CD4-positive, alpha-beta T cell treated with Interleukin-17A for 4 hours (primary cell): ENCODE measurements around the gene SGIP1.
A peak's percentile ranks its signal among the peaks of the same experiment; 100 is the strongest.

Source experiments
- DNase-seq: peaks from one replicate; pipeline ENCODE4 v3.0.0-alpha.2; 2020; ENCODE audit warnings: mixed read lengths

The SGIP1 gene

DNA sequence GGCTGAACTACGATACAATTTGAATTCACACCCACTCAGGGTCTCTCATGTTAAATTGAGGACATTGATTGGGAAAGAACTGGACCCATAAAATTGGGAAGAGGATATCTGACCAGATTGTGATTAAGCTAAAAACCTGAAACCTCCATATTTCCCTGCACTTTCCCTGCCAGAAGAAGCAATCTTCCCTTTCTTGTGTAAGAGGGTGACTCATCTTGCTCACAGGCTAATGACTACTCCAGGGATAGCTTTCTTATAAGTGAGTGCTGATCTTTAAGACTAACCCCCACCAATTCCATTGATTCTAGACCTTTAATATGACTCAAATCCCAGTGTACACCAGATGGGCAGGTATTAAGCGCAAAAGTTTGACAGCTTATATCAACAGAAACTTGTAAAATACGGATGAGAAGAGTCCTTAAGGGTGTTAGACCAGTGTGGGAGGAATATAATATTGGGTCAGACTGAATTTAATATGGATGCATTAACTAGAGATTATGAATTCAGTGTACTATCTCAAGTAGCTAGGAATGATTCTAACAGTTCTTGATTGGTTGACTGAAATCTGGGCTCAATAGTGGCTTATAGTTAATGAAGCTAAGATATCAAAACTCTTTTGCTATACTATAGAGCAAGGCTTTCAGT, 12.1 kb upstream of the SGIP1 start:
- DNase-seq: no peak

DNA sequence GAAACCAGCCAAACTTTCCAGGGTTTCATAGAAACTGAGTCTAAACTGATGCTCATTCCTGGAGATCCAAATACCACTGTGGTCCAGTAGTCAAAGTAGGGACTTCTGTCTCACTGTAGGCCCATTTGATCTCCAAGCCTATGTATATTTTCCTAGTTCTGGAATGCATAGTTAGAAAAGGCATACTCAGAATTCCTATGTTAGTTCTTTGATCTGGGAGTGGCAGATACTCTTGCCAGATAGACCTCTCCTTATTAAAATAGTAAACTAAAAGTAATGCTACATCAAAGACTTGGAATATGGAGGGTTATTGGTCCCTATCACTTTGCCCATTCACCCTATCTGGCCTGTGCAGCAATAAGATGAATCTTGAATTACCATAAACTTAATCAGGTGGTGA, 10.4 kb upstream of the SGIP1 start:
- no peak for DNase-seq

DNA sequence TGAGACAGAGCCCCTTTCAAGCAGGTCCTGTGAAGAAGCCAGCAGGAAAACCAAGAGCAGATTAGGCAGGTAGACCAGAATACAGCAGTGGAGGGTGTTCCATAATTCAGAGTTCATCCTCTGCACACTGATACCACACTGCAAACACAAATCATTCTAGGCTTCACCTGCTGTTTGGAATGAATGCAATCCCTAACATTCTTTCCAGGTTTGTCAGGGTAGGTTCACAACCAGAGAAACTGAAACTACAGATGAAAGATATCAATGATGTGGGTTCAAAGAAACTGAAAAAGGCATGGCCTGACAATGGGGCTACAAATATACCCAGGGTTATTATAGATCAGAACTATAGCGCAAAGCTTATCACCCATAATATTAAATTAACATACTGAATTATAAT, 8.9 kb upstream of the SGIP1 start:
- DNase-seq: no peak

DNA sequence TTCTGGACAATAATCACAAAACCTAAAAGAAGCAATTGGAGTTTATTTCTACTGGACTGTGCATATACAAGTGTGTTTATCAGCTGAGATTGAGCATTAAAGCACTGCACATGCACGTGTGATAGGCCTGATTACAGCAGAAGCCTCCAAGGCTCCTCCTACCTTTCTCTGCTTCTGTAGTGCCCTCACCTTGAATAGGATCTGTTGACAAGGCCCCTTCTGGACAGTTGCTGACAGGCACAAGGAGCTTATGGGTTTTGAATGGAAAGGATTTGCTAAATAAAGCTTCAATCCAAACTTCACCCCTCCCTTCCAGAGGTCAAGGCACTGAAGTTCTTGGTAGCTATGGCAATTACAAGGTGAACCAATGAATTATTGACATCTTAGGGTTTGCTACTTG, 7.9 kb upstream of the SGIP1 start:
- no peak for DNase-seq

DNA sequence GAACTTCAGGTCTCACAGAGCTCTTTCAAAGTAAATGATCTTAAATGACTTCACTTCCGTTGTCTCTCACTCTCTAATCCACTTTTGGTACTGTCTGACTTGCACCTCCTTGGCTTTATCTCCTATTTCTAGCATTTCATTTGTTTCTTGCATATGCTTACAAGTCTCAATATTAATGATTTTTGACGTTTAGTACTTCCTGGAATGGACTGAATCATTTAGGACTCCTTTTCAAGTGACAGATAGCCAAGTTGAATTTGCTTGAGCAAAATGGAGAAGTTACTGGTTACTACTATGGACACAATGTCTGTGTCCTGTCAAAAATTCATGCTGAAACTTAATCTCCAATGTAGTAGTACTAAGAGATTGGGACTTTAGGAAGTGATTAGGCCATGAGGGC, 7.0 kb upstream of the SGIP1 start:
- DNase-seq: no peak

DNA sequence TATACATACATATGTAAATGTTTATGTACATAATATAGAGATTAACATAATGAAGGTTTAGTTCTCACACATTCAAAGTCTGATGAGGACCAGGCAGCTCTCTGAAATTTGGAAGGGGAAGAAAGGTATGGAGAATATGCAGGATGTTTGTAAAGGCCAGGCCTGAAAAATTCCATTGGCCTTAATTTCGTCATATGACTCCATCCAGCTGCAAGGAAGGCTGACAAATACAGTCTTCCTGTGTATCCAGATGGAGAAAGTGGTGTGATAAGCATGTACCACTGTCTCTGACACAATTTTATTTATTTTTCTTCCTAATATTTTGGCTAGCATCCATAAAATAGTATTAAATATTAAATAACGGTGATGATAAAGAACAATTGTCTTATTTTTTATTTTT, 6.3 kb upstream of the SGIP1 start:
- no peak for DNase-seq

DNA sequence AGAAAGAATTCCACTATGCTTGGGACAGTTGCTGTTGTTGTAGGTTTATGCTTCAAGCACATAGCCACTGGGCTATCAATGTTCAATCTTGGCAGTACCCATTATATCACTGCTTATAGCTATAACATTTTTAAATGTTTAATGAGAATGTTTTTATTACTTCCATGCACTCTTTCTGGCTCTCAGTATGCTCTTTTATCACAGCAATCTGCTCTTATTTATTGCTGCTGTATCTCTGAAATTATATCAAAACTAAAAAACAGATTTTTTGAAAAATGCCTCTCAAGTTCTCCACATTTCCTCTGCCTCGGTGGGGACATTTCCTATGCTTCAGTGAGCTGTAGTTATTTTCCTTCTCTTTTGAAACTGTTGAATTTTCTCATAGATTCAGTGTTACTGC, 5.4 kb upstream of the SGIP1 start:
- no peak for DNase-seq

DNA sequence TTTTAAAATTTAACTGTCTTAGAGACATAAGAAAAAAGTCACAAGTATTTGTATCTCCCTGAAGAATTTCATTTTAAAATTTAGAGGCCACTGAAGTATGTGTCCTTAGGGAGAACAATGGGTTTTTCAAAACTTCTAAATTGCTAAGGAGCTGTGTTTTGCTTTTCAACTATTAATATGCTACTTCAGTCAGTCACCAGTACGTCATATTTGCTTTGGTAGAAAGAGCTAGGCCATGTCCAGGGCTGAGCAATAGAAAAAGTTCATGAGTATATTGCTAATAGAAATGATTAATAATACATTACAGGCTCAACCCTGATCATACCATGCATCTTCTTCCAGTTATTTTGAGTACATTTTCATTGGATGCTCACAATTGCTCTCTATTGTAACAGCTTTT, 1.7 kb upstream of the SGIP1 start:
- no peak for DNase-seq

DNA sequence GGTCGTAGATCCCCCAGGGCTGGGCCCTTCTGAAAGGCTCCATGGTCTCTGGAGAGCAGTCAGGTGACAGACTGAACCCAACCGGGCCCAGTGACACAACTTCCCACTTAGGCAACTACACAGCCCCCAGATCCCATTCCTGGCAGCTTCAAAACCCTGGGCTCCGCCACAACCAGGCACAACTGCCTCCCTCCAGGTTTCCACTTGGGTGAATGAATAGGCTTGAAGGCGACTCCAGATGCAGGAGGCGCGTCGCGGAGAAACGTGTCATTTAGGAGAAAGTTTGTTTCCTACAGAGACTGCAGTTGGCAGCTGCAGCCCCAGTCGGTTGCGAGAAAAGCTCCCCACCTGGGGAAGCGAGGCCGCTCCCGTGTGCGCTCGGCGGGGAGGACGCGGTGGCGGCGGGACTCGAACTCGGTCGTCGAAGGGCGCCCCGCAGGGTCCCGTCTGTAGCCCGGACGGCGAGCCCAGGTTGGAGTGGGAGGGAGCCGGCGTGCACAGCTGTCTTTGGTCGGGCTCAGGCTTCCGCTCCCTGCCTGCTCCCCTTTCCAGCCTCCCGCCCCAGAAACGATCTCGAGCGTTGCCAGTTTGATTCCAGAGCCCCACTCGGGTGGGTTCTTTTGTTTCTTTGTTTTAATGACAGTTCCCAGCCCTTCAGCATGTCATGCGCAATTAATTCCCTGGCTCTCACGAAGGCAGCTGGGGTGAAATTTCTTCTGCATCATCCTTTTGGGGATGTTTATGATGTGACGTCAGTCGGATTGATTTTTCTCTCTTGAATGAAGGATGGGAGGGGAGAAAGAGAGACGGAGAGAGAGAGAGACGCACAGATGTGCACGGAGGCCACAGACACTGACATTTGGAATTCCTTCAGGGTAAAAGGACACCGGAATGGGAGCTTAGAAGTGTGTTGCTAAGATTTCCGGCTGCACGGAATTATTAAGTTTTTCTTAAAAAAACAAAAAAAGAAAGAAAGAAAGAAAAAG, 862 bp upstream of the SGIP1 start:
- peak; percentile 6 for DNase-seq

DNA sequence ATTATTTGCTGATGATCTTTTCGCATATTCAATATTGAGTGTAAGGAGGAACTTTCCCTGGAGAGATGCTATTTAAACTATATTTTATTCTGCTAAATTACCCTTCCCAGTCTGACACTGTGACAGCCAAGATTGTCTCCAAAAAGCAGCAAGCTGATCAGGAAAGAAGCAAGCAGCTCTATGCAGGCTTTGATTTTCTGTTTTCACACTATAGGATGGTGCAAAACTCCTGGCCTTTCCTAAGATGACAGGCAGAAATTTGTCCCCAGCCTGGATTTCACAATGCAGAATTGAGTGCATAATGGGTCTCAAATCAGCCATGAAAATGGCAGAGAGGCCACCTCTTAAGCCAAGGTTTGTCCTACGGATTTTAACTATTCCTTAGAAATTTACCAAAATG, 1.1 kb downstream of the SGIP1 start:
- DNase-seq: no peak

DNA sequence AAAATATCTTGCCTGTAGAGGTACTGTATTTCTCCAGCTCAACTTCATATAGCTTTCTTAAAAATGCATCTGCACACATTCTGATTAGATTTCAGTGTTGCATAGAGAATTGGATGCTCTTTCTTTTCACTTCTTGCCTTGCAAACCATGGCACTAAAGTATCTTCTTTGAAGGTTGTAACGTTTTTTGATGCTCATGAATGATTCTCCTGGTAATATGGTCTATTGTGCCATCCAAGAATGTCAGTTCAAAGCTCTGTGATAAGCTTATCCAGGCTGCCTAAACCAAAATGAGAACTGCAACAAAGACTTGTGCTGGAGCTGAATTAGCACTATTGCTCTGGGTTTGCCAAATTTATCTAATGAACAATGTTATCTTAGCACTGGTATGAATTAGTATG, 1.9 kb downstream of the SGIP1 start:
- no peak for DNase-seq

DNA sequence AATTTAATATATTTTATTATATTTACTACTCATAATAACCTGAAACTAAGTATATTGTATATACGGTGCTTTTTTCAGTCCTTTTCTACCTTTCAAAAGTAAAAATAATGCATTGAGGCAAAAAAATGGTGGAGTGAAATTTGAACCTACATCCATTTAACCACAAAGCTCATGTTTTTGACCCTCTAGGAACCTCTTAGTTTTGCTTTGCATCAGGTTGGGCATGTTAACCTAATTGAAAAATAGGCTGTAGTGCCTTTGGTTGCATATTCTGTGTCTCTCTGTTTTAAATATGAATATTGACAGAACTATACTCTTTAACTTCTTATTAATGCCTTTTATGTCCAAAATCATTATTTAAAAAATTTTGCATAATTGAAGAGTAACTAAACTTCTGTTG, 3.8 kb downstream of the SGIP1 start:
- DNase-seq: no peak

DNA sequence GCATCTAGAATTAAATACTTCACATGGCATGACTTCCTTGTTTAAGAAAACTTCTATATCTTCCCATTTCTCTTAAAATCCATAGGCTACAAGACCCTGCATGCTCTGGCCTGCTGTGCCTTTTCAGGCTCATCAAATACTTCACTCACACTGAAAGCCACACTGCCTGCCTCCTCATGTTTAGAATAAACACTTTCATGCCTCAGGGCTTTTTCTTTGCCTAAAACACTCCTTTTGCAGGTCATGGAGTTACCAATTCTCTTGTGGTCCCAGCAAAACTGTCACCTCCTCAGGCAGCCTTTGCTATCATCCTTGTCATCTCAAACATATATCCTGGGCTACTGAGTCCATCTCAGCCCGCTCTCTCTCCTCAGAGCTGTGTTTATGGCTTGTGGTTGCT, 5.5 kb downstream of the SGIP1 start:
- DNase-seq: no peak

DNA sequence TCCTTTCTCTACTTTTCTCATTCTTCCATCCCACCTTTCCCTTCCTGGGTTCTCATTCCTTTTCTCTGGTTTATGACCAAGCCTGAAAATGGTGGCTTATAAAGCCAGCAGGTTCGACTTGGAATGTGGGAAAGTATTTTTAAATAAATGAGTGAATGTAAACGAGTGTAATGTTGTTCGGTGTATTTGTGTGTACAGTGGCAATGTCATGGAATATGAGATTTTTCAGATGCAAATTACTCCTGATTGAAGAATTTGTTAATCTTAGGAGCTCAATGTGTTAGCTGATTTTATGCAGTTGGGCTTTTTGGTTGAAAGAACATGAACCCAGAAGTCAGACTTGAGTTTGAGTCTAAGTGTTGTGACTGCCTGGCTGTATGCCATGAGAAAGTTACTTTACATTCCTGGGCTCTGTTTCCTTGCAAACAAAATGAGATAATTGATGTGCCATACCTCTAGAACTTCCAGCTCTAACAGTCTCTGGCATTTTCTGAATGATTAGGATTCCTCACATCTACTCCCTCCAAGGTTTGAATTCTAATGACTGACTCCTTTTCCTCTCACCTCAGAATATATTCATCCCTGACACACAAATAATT, 6.6 kb downstream of the SGIP1 start:
- no peak for DNase-seq

DNA sequence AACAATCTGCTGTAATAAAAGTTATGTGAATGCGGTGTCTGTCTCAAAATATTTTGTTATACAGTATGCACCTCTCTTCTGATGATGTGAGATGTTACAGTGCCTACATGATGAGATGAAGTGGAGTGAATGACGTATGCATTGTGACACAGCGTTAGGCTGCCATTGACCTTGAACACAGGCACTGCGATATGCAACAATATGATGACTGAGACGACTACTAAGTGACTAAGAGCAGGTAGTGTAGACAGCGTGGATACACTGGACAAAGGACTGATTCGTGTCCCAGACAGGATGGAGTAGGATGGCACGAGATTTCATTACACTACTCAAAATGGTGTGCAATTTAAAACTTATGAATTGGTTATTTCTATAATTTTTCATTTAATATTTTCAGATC, 8.4 kb downstream of the SGIP1 start:
- DNase-seq: no peak

DNA sequence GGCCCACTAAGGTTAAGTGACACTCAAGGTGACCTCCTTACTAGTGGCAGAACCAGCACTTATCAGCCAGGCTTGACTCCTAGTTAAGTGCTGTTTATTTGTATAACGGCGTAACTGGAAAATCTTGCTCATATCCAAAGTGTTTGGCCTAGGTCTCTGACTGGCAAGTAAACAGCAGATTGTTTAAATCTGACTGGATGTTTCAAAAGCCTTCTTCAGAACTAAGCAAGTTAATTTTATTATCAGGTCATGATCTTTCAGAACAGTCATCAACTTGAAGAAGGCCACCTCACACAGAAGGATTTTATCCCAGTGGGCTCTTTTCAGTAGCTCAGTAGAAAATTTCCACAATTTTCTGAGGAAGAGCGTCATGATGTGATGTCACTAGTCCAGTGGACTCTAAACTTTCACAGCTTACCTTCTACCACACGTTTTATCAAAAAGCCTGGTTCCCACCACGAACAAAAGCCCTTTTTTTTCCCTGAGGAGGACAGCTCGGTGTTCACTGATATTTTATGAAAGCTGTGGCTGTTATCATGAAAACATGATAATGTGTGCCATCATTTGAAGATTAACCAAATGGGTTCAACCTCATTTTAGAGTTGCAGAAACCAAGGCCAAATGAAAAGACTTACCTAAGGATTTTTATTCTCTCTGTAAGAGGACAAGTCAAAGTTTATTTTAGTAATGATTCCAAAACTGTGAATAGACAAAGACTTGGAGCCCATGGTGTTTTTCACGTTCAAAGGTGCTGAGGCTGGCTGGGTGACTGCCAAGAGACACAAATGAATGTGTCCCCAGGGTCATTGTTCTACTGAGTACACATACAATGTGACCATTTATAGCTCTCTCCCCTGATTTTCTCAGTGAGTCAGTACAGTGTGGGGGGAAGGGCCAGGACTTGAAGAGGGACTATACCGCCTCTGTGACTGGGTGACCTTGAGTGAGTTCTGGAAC, 9.1 kb downstream of the SGIP1 start:
- no peak for DNase-seq

DNA sequence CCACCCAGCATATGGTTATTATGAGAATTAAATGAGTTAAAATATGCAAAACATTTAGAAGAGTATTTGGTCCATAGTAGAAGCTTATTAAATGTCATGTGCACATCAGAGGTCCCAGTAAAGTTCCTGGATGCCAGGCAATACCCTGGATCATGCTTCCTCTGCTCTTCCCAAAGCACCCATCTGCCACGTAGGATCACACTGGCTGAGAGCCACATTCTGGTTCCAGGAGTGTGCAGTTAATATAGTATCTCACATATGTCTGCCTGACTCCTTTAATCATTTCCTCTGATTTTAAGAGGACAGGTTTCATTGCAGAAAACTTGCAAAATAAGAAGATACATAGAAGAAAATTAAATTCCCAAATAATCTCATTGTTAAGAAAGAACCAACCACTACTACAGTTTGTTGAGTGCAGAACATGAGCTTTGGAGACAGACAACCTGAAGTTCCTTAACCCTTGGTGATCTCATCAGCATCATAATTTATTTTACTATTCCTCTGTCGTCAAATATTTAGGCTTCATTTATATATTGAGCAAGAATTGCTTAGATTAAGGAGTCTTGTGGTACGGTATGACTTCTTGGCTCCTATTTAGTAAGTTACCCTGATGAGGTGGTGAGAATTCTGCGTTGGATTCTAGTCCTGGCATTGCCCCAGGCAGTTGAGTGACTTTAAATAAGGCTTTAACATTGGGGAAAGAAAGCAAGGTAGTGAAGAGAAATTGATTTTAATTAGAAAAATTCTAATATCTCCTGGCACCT, 12.3 kb downstream of the SGIP1 start:
- DNase-seq: no peak

DNA sequence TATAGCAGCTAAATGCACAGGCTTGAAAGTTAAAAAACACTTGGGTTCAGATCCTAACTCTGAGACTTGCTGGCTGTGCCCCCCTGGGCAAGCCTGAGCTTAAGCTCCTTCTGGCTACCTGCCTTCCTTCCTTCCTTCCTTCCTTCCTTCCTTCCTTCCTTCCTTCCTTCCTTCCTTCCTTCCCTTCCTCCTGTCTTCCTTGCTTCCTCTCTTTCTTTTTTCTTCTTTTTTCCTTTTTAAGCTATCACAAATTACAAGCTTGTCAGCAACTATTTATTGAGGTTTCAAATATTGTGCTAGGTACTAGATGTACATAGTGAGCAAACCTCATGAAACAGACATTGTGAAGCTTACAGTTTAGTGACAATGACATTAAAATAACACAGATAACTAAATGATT, 15.1 kb downstream of the SGIP1 start:
- no peak for DNase-seq

DNA sequence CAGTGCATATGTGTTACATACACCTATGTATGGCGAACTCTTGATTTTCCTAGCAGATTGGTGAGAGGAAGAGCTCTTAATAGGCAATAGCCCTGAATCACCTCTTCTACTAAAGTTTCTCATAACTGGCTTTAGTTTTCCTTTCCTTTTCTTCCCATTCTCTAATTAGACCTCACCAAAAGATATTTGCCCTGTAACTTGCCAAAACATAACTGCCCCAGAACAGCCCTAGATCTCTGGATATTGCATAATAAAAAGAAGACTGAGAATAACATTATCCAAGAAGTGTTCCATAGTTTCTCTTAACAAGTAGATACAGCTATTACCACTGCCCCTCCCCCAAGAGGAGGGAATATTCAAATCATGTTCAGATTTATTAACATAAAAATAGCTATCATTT, 16.3 kb downstream of the SGIP1 start:
- DNase-seq: no peak

DNA sequence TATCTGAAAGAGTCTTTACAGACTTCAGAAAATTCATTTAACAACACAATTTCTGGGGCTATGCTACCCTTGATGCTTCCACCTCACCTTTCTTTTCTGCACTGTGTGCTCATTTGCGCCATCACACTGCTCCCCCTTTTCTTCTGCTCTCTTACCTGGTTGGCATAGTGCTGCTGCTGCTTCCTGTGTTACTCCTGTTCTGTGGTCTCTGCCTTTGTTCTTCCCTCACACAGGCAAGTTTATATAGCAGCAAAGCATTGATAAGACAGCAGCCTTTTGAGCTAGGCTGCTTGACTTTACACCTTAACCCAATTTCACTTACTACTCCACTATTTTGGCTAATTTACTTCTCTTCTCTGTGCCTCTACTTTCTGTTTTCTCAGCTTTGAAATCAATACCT, 18.3 kb downstream of the SGIP1 start:
- no peak for DNase-seq

DNA sequence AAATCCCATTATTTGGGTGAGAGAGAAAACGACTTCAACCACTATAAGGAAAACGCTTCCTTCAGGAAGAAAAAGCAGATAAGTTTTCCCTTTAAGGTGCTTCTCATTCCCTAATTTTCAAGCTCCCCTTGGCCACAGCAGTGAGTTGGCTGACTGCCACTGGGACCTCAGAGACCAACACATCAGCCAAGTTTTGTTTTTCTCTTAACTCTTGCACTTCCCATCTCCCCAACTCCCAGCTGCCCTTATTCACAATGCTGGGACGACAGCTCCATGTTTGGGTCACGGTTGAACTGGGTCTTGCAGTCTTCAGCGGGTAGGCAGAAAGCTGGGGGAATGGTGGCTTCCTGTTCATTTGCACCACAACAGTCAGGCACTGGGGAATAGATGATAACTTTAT, 18.9 kb downstream of the SGIP1 start:
- no peak for DNase-seq

DNA sequence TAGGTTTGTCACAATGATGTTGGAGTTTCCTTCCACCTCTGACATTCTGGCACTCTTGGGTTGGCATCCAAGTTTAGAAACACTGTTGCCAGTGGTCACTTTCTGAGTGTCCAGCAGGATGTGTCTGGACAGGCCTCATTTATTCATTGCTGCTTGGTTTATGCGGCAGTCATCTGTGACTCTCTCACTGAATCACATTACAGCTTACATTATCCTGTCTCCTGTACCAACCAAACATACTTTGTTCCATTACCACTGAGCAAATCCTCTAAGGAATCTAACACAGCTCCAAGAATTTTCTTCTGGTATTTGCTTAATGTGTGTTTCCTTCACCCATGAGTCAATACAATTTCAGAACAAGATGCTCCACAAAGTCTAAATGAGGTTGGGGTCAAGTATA, 19.9 kb downstream of the SGIP1 start:
- DNase-seq: no peak
